Mammary epithelial cell (primary cell): Measurements from ENCODE around the gene KRTAP10-3.

Experiments
- EZH2 ChIP-seq: IDR thresholded peaks from 2 replicates; pipeline ENCODE4 v1.6.1; 2012; ENCODE audit warnings: low read length, inconsistent platforms, borderline replicate concordance
- TF ChIP-seq, protein P1 (sequence below), 2 donors: IDR thresholded peaks in 1 of 2; conservative IDR thresholded peaks in 1 of 2; 2 replicates each; pipeline ENCODE4 v1.5.1; 2011 to 2012; ENCODE audit warnings: inconsistent platforms in 2 of 2, low read length in 2 of 2, mild to moderate bottlenecking in 2 of 2, control low read depth in 1 of 2, low read depth in 1 of 2; ENCODE audit not compliant: insufficient read depth in 1 of 2; ENCODE audit errors: extremely low read depth in 1 of 2

DNA sequence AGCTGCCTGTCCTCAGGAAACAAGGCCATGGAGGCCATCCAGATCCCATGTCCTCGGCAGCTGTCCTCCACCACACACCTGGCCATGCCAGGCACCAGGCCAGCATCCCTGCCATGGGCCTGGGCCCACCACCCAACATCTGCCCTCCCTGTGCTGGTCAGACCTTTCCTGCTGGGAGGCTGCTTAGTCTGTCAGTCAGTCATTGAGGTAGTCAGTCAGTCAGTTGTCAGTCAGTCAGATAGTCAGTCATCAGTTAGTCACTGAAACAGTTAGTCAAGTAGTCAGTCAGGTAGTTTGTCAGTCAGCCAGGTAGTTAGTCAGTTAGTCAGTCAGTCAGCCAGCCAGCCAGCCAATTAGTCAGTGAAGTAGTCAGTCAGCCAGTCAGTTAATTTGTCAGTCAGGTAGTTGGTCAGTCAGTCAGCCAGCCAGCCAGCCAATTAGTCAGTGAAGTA, 35.8 kb downstream of the KRTAP10-3 start:
- TF ChIP-seq, protein P1, sequence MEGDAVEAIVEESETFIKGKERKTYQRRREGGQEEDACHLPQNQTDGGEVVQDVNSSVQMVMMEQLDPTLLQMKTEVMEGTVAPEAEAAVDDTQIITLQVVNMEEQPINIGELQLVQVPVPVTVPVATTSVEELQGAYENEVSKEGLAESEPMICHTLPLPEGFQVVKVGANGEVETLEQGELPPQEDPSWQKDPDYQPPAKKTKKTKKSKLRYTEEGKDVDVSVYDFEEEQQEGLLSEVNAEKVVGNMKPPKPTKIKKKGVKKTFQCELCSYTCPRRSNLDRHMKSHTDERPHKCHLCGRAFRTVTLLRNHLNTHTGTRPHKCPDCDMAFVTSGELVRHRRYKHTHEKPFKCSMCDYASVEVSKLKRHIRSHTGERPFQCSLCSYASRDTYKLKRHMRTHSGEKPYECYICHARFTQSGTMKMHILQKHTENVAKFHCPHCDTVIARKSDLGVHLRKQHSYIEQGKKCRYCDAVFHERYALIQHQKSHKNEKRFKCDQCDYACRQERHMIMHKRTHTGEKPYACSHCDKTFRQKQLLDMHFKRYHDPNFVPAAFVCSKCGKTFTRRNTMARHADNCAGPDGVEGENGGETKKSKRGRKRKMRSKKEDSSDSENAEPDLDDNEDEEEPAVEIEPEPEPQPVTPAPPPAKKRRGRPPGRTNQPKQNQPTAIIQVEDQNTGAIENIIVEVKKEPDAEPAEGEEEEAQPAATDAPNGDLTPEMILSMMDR (conservative IDR thresholded peaks at IDR 0.05 in 1 of 2, IDR thresholded peaks at IDR 0.05 in 1 of 2; ENCODE audit: extremely low read depth in 1 of 2, insufficient read depth in 1 of 2, low read depth in 1 of 2, low read length in 2 of 2), result no peak
- TF ChIP-seq EZH2, result no peak
